Ectodermal cell (in vitro differentiated cells): ENCODE measurements around the gene TNFSF11. TPM values are rescaled to one million over a fixed set of nuclear protein-coding genes. Genes with fewer than 3 reads are reported as not detected.

Experiments used
- H3K27ac ChIP-seq: 2 replicates; pipeline ENCODE4 v1.7.0; 2013; ENCODE audit warnings: mild to moderate bottlenecking, low read depth, low read length; ENCODE audit not compliant: insufficient read depth, poor library complexity, severe bottlenecking
- H3K27me3 ChIP-seq: 2 replicates; pipeline ENCODE4 v1.7.0; 2013; ENCODE audit warnings: mild to moderate bottlenecking, low read length; ENCODE audit not compliant: insufficient read depth, control insufficient read depth, poor library complexity, severe bottlenecking
- H3K36me3 ChIP-seq: one replicate; pipeline ENCODE4 v1.7.0; 2013; ENCODE audit warnings: low read length; ENCODE audit not compliant: control insufficient read depth, insufficient read depth
- H3K4me1 ChIP-seq: one replicate; pipeline ENCODE4 v1.7.0; 2013; ENCODE audit warnings: low read length; ENCODE audit not compliant: control insufficient read depth, insufficient read depth
- H3K4me3 ChIP-seq: 2 replicates; pipeline ENCODE4 v1.7.0; 2013; ENCODE audit warnings: low read depth, low read length, control low read depth; ENCODE audit not compliant: insufficient read depth
- H3K9me3 ChIP-seq: 2 replicates; pipeline ENCODE4 v1.7.0; 2013; ENCODE audit warnings: mild to moderate bottlenecking, low read length, moderate library complexity; ENCODE audit not compliant: control insufficient read depth
- WGBS, 2 experiments: methylation state at CpG; one replicate each; pipeline ENCODE4 v1.1.7; 2013; ENCODE audit warnings: missing lambda C conversion rate in 2 of 2; 5-methylcytosine and 5-hydroxymethylcytosine counted together
- polyA plus RNA-seq, 4 experiments: library from polyadenylated mRNA; stranded (reverse); fragments of 50-300 nt; gene quantifications; one replicate each; pipeline ENCODE4 v1.2.3, GENCODE V29; 2013

TNFSF11 gene, protein sequence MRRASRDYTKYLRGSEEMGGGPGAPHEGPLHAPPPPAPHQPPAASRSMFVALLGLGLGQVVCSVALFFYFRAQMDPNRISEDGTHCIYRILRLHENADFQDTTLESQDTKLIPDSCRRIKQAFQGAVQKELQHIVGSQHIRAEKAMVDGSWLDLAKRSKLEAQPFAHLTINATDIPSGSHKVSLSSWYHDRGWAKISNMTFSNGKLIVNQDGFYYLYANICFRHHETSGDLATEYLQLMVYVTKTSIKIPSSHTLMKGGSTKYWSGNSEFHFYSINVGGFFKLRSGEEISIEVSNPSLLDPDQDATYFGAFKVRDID
- 0.70 TPM for polyA plus RNA-seq (2013, experiment 1 of 4)
- 0.39 TPM for polyA plus RNA-seq (2013, experiment 2 of 4)
- 0.48 TPM for polyA plus RNA-seq (2013, experiment 3 of 4)
- 0.57 TPM for polyA plus RNA-seq (2013, experiment 4 of 4)

DNA sequence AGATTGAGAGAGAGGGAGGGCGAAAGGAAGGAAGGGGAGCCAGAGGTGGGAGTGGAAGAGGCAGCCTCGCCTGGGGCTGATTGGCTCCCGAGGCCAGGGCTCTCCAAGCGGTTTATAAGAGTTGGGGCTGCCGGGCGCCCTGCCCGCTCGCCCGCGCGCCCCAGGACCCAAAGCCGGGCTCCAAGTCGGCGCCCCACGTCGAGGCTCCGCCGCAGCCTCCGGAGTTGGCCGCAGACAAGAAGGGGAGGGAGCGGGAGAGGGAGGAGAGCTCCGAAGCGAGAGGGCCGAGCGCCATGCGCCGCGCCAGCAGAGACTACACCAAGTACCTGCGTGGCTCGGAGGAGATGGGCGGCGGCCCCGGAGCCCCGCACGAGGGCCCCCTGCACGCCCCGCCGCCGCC lies at the start of gene TNFSF11:
TNFSF11 (plus strand) TSS at position 142 of the 400 bp plus-strand sequence; CDS start at position 294, 152 bp downstream.
- Histone ChIP-seq H3K27me3 (peaks cover 35% of the 10 kb centered on the region), H3K9me3 (no peaks in the 10 kb centered on the region), H3K27ac (no peak within 1 kb of the TSS), H3K4me1 (no peaks in the 10 kb centered on the region), H3K4me3 (peak within 1 kb of the TSS; percentile 54), H3K36me3 (no peaks in the 10 kb centered on the region)
- WGBS, 2 experiments: 3 to 5% methylated on average over 39 of the region's 39 CpGs

GRCh38 chr13:42524487-42525034 lies 49.4 kb upstream of the TNFSF11 start:
- no peak overlapping the region for H3K27ac ChIP-seq
- H3K36me3 ChIP-seq: no peaks in the 10 kb centered on the region
- peaks cover 12% of the 10 kb centered on the region for H3K4me1 ChIP-seq
- 88 to 93% methylated on average over 3 of the region's 3 CpGs for WGBS, 2 experiments
- no peak overlapping the region for H3K4me3 ChIP-seq
- no peaks in the 10 kb centered on the region for H3K27me3 ChIP-seq
- no peaks in the 10 kb centered on the region for H3K9me3 ChIP-seq

GRCh38 chr13:42525035-42525504 lies 48.9 kb upstream of the TNFSF11 start:
- Histone ChIP-seq H3K9me3 (no peaks in the 10 kb centered on the region), H3K36me3 (no peaks in the 10 kb centered on the region), H3K4me3 (no peak overlapping the region), H3K4me1 (peaks cover 12% of the 10 kb centered on the region), H3K27me3 (no peaks in the 10 kb centered on the region), H3K27ac (no peak overlapping the region)
- WGBS, 2 experiments: 96% methylated on average over 2 of the region's 2 CpGs

DNA sequence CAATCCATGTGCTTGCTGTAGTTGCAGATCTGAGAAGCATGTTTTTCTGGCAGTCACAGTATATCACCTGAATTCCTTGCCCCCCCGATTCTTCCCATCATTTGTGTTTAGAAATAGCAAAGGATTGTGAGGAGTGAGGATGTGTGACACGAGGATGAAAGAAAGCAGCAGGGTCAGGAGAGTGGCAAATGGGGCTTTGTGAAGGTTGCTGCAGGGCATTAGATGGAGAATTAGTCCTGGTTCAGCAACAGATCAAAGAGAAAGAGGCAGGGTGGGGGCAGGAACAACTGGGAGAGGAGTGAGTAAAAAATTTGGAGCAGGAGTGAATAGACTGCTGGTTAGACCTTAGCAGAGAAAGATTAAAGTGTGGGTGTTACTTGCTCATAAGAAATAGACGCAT lies 47.7 kb upstream of the TNFSF11 start:
- 73 to 81% methylated on average over 3 of the region's 3 CpGs for WGBS, 2 experiments
- no peaks in the 10 kb centered on the region for H3K27me3 ChIP-seq
- no peaks in the 10 kb centered on the region for H3K36me3 ChIP-seq

DNA sequence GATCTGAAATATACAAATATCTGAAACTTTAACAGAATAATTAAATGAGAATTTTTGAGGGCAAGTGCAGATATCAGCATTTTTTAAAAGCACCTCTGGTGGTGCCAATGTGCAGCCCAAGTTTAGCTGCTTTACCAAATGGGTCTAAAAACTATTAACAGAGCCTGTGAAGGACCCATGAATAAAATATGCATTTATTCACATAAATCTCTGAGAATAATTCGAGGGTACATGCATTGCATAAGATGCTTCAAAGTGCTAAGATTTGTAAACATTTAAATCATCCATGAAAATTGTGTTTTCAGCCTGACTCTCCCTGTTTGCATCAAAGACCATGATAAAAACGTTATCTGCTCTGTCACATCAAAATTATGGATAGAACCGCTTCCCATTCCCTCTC lies 47.1 kb upstream of the TNFSF11 start:
- no peak overlapping the region for H3K4me3 ChIP-seq
- no peaks in the 10 kb centered on the region for H3K27me3 ChIP-seq
- H3K4me1 ChIP-seq: peaks cover 12% of the 10 kb centered on the region
- H3K36me3 ChIP-seq: no peaks in the 10 kb centered on the region
- H3K9me3 ChIP-seq: no peaks in the 10 kb centered on the region
- WGBS, 2 experiments: 78 to 96% methylated on average over 3 of the region's 3 CpGs
- no peak overlapping the region for H3K27ac ChIP-seq

More for the DNA sequence above, 47.7 kb upstream of the TNFSF11 start:
- no peak overlapping the region for H3K4me3 ChIP-seq
- peaks cover 12% of the 10 kb centered on the region for H3K4me1 ChIP-seq
- no peaks in the 10 kb centered on the region for H3K9me3 ChIP-seq
- H3K27ac ChIP-seq: no peak overlapping the region

GRCh38 chr13:42532561-42533335 lies 41.2 kb upstream of the TNFSF11 start:
- no peaks in the 10 kb centered on the region for H3K9me3 ChIP-seq
- H3K27ac ChIP-seq: no peak overlapping the region
- no peaks in the 10 kb centered on the region for H3K36me3 ChIP-seq
- H3K4me3 ChIP-seq: no peak overlapping the region
- H3K4me1 ChIP-seq: no peaks in the 10 kb centered on the region
- H3K27me3 ChIP-seq: no peaks in the 10 kb centered on the region
- 95% methylated on average over 1 to 2 of the region's 4 CpGs for WGBS, 2 experiments

- Histone ChIP-seq H3K27me3 (no peaks in the 10 kb centered on the region), H3K36me3 (no peaks in the 10 kb centered on the region), H3K27ac (no peak overlapping the region), H3K4me1 (no peaks in the 10 kb centered on the region), H3K9me3 (no peaks in the 10 kb centered on the region), H3K4me3 (no peak overlapping the region)
- 100% methylated on average over 1 of the region's 1 CpG; no CpG with 5 or more reads in 1 of the 2 experiments for WGBS, 2 experiments
These were observed 40.7 kb upstream of the TNFSF11 start for GRCh38 chr13:42533336-42533591.

- no peaks in the 10 kb centered on the region for H3K9me3 ChIP-seq
- no peaks in the 10 kb centered on the region for H3K27me3 ChIP-seq
- H3K36me3 ChIP-seq: no peaks in the 10 kb centered on the region
- no peaks in the 10 kb centered on the region for H3K4me1 ChIP-seq
- H3K4me3 ChIP-seq: no peak overlapping the region
- no peak overlapping the region for H3K27ac ChIP-seq
- WGBS, 2 experiments: 96 to 100% methylated on average over 1 of the region's 1 CpG
These were observed 39.2 kb upstream of the TNFSF11 start for GRCh38 chr13:42534785-42535184.

GRCh38 chr13:42538996-42539395 lies 35.0 kb upstream of the TNFSF11 start:
- no peaks in the 10 kb centered on the region for H3K36me3 ChIP-seq
- H3K27ac ChIP-seq: no peak overlapping the region
- no peaks in the 10 kb centered on the region for H3K9me3 ChIP-seq
- no peak overlapping the region for H3K4me3 ChIP-seq
- WGBS, 2 experiments: 88 to 95% methylated on average over 2 of the region's 2 CpGs
- H3K4me1 ChIP-seq: no peaks in the 10 kb centered on the region
- H3K27me3 ChIP-seq: no peaks in the 10 kb centered on the region

- 79 to 83% methylated on average over 7 of the region's 7 CpGs for WGBS, 2 experiments
- H3K27ac ChIP-seq: no peak overlapping the region
These were observed 34.3 kb upstream of the TNFSF11 start for GRCh38 chr13:42539670-42540069.

More at GRCh38 chr13:42539670-42540069, 34.3 kb upstream of the TNFSF11 start:
- H3K4me3 ChIP-seq: no peak overlapping the region
- no peaks in the 10 kb centered on the region for H3K9me3 ChIP-seq
- H3K4me1 ChIP-seq: peaks cover 5% of the 10 kb centered on the region
- H3K36me3 ChIP-seq: no peaks in the 10 kb centered on the region
- no peaks in the 10 kb centered on the region for H3K27me3 ChIP-seq
